HepG2 (cell line): ENCODE results near the gene DENND4B. TPM values are rescaled to one million over a fixed set of nuclear protein-coding genes. Genes with fewer than 3 reads are reported as not detected.
A peak's percentile ranks its signal among the peaks of the same experiment; 100 is the strongest.

Source experiments
- ATAC-seq: fragments of 200-7000 bp; cut with Tn5 transposase; 3 replicates; pipeline ENCODE4 v1.9.1; 2020; ENCODE audit warnings: mild to moderate bottlenecking, moderate library complexity
- BruUV-seq: library from RNA; stranded (reverse); fragments of 400-500 nt; replicated peaks from 2 replicates; lab custom pipeline; 2021; lab: Mats Ljungman, UMichigan
- CTCF ChIA-PET: fragments of 300-600 bp; formaldehyde crosslinking; extraction: SDS; loops from one replicate; lab custom pipeline; 2021; ENCODE audit warnings: low total read pairs, inconsistent platforms, low intra/inter-chr PET ratio; lab: Yijun Ruan, JAX
- POLR2A ChIA-PET: fragments of 350-600 bp; sonication (Branson Sonifier 250); formaldehyde crosslinking; loops from one replicate; lab custom pipeline; 2020; ENCODE audit warnings: antibody characterized with exemption, inconsistent platforms; lab: Yijun Ruan, JAX
- DNase-seq: peaks from one replicate; pipeline ENCODE4 v3.0.0-alpha.2; 2015; ENCODE audit warnings: low spot score
- FAIRE-seq: peaks from 3 replicates; lab custom pipeline; 2011; peaks lifted over from hg19 to GRCh38; lab: Jason Lieb, UNC
- H2AFZ ChIP-seq: one replicate; pipeline ENCODE4 v1.6.1; 2011; ENCODE audit warnings: low read length, inconsistent platforms
- H3K27ac ChIP-seq: fragments of 300-600 bp; 3 replicates; pipeline ENCODE4 v1.8.0; 2011; ENCODE audit warnings: mixed run types, mild to moderate bottlenecking, mixed read lengths, low read length, inconsistent platforms; ENCODE audit not compliant: insufficient read depth; ENCODE audit errors: extremely low read length
- H3K27me3 ChIP-seq, 2 experiments: fragments of 200-600 bp in 1 of 2; 2 replicates in 1 of 2; 3 replicates in 1 of 2; pipeline versions ENCODE4 v1.6.0 to v1.8.0; 2011; ENCODE audit warnings: low read length in 2 of 2, mild to moderate bottlenecking in 2 of 2, moderate library complexity in 2 of 2, inconsistent platforms in 1 of 2; ENCODE audit not compliant: insufficient read depth in 2 of 2, control insufficient read depth in 1 of 2
- H3K36me3 ChIP-seq, 2 experiments: fragments of 200-600 bp in 1 of 2; replicated peaks in 1 of 2; 2 replicates in 1 of 2; 3 replicates in 1 of 2; pipeline versions ENCODE4 v1.5.1 to v1.8.0; 2011; ENCODE audit warnings: low read length in 2 of 2, inconsistent platforms in 1 of 2; ENCODE audit not compliant: insufficient read depth in 2 of 2, control insufficient read depth in 1 of 2
- H3K4me1 ChIP-seq: 2 replicates; pipeline ENCODE4 v1.5.1; 2012; ENCODE audit warnings: low read length, inconsistent platforms; ENCODE audit not compliant: insufficient read depth
- H3K4me2 ChIP-seq: 2 replicates; pipeline ENCODE4 v1.6.0; 2011; ENCODE audit warnings: low read depth, low read length, inconsistent platforms
- H3K4me3 ChIP-seq, 3 experiments: fragments of 200-600 bp in 1 of 3; sonication (generic), shearing (Covaris generic) in 1 of 3; replicated peaks in 1 of 3; 2 replicates each; pipeline ENCODE4 v1.5.1; 2011 to 2016; ENCODE audit warnings: low read length in 3 of 3, inconsistent platforms in 2 of 3, low read depth in 2 of 3, mild to moderate bottlenecking in 2 of 3, control low read depth in 1 of 3, mixed read lengths in 1 of 3; ENCODE audit not compliant: insufficient read depth in 1 of 3
- H3K79me2 ChIP-seq: one replicate; pipeline ENCODE4 v1.6.1; 2011; ENCODE audit warnings: low read length, inconsistent platforms; ENCODE audit not compliant: insufficient read depth
- H3K9ac ChIP-seq: 2 replicates; pipeline ENCODE4 v1.6.0; 2011; ENCODE audit warnings: mild to moderate bottlenecking, low read depth, low read length, inconsistent platforms; ENCODE audit not compliant: insufficient read depth
- H3K9me3 ChIP-seq: 2 replicates; pipeline ENCODE4 v1.5.1; 2012; ENCODE audit warnings: mild to moderate bottlenecking, low read length
- H4K20me1 ChIP-seq: 2 replicates; pipeline ENCODE4 v1.6.0; 2011; ENCODE audit warnings: inconsistent platforms, mild to moderate bottlenecking, low read length, moderate library complexity; ENCODE audit not compliant: insufficient read depth
- KDM3A ChIP-seq: IDR thresholded peaks from 2 replicates; pipeline ENCODE4 v1.6.1; 2018; ENCODE audit warnings: low read depth, missing compliant biosample characterization
- YEATS4 ChIP-seq: sonication (generic); formaldehyde crosslinking; IDR thresholded peaks from 2 replicates; pipeline ENCODE4 v1.4.0; 2020; ENCODE audit warnings: missing genetic modification reagents, borderline replicate concordance
- ZKSCAN8 ChIP-seq: IDR thresholded peaks from 2 replicates; pipeline ENCODE4 v1.6.1; 2016; ENCODE audit warnings: borderline replicate concordance, missing genetic modification reagents, missing compliant biosample characterization
- ZNF678 ChIP-seq: sonication (generic); formaldehyde crosslinking; IDR thresholded peaks from 2 replicates; pipeline ENCODE4 v1.4.0; 2020; ENCODE audit warnings: mild to moderate bottlenecking, missing genetic modification reagents
- ZNF792 ChIP-seq: IDR thresholded peaks from 2 replicates; pipeline ENCODE4 v1.6.1; 2016
- WGBS: methylation state at CpG from one replicate; pipeline ENCODE4 v1.1.6; 2017; ENCODE audit warnings: low lambda C conversion rate; 5-methylcytosine and 5-hydroxymethylcytosine counted together
- in situ Hi-C: cut with HindIII; loops from 2 replicates; pipeline ENCODE4 v1.10.0; 2017; ENCODE audit warnings: low pct_unique_long_range_greater_than_20kb; ENCODE audit not compliant: extremely low pct_ligation_motif_present
- intact Hi-C: fragments of 100-400 bp; cut with micrococcal nuclease; formaldehyde crosslinking; loops from one replicate; pipeline ENCODE4 v1.10.0; 2022; ENCODE audit not compliant: unreplicated experiment
- polyA plus RNA-seq, 8 experiments: library from polyadenylated mRNA; depleted of rRNA in 3 of 8; stranded (reverse) in 7 of 8; unstranded in 1 of 8; fragments of >200 nt; fragmentation: Illumina TruSeq in 4 of 8; extraction: Trizol in 4 of 8; gene quantifications; 2 replicates each; pipeline versions ENCODE4 v1.2.1 to v1.2.3, GENCODE V29; 2011 to 2016; ENCODE audit warnings: low read depth in 4 of 8, missing spikeins in 1 of 8, mixed read lengths in 1 of 8; ENCODE audit not compliant: insufficient read depth in 1 of 8
- total RNA-seq, 5 experiments: library from RNA; depleted of rRNA; stranded (reverse); fragments of >200 nt; fragmentation: Illumina TruSeq; extraction: Trizol; gene quantifications; 2 replicates each; pipeline ENCODE4 v1.2.3, GENCODE V29; 2016; ENCODE audit warnings: low read depth in 1 of 5
- TF ChIP-seq, protein P1 (sequence below): sonication (generic); formaldehyde crosslinking; IDR thresholded peaks from 2 replicates; pipeline ENCODE4 v1.4.0; 2020; ENCODE audit warnings: low read depth, missing genetic modification reagents
- TF ChIP-seq, protein P2 (sequence below): fragments of 450-650 bp; IDR thresholded peaks from 2 replicates; pipeline ENCODE4 v1.6.1; 2017
- TF ChIP-seq, protein P3 (sequence below): sonication (generic); formaldehyde crosslinking; IDR thresholded peaks from 2 replicates; pipeline ENCODE4 v1.9.0; 2021; ENCODE audit warnings: mild to moderate bottlenecking, missing genetic modification reagents

Gene DENND4B
- total and polyA plus RNA-seq, 2 of the 13 experiments (the other 11 are each of a cell fraction or from before 2014, with no cell fraction given), result 15.1 to 20.3 TPM

DNA sequence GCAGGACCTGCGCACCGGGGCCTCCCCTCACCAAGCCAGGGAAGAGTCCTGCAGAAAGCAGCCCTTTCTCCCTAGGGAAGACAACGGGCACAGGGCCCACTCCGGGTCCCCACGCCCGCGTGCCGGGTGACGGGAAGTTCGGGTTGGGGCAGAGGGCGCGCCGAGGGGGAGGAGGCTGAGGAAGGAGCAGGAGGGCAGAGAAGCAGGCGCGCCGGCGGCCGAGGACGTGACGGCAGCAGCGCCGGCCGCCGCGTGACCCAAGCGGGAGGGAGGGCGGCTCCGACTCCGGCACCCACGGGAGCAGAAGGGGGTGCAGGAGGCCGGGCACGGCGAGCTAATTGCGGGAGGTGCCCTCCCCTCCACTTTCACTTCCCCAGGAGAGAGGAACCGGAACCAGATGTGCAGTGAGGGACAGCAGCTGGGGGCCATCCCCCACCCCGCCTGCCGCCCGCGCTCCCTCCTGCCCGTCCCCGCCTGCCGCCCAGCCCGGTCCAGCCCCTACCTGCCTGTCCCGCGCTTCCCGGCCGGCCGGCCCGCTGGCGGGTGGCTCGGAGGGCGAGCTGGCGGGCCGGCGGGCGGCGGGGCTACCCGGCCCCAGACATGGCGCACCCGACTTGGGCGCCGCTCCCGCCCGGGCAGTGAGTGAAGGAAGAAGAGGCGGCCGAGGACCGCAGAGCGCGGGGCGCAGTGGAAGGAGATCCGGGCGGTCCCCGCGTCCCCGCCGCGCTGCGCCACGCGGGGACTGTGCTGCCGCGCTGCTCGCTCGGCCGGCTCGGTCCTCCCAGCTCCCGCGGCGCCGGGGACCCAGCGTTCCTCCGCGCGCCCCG is 510 bp downstream of the DENND4B start (continued):
- no peak for TF ChIP-seq ZNF792 (CRISPR knock-in tag)
- TF ChIP-seq, protein P1, sequence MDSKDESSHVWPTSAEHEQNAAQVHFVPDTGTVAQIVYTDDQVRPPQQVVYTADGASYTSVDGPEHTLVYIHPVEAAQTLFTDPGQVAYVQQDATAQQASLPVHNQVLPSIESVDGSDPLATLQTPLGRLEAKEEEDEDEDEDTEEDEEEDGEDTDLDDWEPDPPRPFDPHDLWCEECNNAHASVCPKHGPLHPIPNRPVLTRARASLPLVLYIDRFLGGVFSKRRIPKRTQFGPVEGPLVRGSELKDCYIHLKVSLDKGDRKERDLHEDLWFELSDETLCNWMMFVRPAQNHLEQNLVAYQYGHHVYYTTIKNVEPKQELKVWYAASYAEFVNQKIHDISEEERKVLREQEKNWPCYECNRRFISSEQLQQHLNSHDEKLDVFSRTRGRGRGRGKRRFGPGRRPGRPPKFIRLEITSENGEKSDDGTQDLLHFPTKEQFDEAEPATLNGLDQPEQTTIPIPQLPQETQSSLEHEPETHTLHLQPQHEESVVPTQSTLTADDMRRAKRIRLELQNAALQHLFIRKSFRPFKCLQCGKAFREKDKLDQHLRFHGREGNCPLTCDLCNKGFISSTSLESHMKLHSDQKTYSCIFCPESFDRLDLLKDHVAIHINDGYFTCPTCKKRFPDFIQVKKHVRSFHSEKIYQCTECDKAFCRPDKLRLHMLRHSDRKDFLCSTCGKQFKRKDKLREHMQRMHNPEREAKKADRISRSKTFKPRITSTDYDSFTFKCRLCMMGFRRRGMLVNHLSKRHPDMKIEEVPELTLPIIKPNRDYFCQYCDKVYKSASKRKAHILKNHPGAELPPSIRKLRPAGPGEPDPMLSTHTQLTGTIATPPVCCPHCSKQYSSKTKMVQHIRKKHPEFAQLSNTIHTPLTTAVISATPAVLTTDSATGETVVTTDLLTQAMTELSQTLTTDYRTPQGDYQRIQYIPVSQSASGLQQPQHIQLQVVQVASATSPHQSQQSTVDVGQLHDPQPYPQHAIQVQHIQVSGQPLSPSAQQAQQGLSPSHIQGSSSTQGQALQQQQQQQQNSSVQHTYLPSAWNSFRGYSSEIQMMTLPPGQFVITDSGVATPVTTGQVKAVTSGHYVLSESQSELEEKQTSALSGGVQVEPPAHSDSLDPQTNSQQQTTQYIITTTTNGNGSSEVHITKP (CRISPR knock-in tag), result no peak
- 0 out of 2 replicates have a peak, but pooled peaks have one; percentile 1 for TF ChIP-seq YEATS4

DNA sequence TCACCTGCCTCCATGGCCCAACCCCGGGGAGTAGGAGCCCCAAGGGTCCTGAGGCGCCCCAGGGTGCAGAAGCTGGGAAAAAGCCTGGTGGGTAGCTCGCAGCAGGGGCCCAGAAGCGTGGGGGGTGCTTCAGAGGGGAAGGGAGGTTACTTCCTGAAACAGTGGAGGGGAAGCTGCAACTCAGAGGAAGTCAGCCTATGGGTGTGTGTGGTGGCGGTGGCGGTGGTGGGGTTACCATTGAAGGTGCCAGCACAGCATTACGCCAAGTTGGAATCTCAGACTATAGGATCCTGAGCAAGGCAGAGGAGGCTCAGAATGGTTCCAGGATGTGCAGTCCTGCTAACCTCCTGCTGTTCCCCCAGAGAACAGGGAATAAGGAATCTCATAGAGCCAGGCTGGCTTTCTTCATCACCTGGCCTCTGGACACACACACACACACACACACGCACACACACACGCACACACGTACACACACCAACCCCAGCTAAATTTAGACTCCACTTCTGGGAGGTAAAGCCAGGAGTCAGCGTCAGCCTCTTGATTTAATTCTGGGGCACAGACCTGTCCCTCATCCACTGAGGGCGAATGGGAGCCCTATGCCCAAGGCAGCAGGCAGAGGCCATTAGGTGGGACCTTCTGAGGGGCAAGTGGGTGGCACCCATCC is 1.3 kb downstream of the DENND4B start:
- BruUV-seq, result no TSS peak
- Histone ChIP-seq H3K36me3 (peaks cover 11 to 49% of the 10 kb centered on the region in 2 experiments; a peak in 4 of 5 replicates), H3K27ac (peak overlapping the region; percentile 71), H3K79me2 (peaks cover 11% of the 10 kb centered on the region), H2AFZ (no peak overlapping the region), H4K20me1 (no peaks in the 10 kb centered on the region), H3K4me3 (peak overlapping the region; percentile 71 to 98 (median 81)), H3K9ac (peak overlapping the region; percentile 82), H3K4me1 (peaks cover 40% of the 10 kb centered on the region), H3K4me2 (peak overlapping the region; percentile 87), H3K9me3 (no peaks in the 10 kb centered on the region), H3K27me3 (no peaks in the 10 kb centered on the region)
- in situ Hi-C loops (loop anchor here (10.0 kb wide), 1 partner anchor 120 kb away; no protein-coding TSS in a partner anchor), intact Hi-C loops (loop anchor here (5.0 kb wide), 1 partner anchor 327 kb away; the partner anchor contains the start of gene HAX1)
- FAIRE-seq, result no peak
- 58% methylated on average over 12 of the region's 12 CpGs for WGBS
- peak; percentile 17 for ATAC-seq
- no peak for DNase-seq
- POLR2A ChIA-PET, result interaction anchor here (1.0 to 5.3 kb wide), 10 partner anchors 9 to 46 kb away, joined by 3 to 43 read pairs (median 18); partner anchors contain the start of genes CREB3L4, CRTC2, GATAD2B and JTB
- CTCF ChIA-PET, result no interaction called here
- TF ChIP-seq ZNF678 (CRISPR knock-in tag) (no peak), ZKSCAN8 (CRISPR knock-in tag) (no peak), KDM3A (CRISPR knock-in tag) (no peak)
- TF ChIP-seq, protein P2, sequence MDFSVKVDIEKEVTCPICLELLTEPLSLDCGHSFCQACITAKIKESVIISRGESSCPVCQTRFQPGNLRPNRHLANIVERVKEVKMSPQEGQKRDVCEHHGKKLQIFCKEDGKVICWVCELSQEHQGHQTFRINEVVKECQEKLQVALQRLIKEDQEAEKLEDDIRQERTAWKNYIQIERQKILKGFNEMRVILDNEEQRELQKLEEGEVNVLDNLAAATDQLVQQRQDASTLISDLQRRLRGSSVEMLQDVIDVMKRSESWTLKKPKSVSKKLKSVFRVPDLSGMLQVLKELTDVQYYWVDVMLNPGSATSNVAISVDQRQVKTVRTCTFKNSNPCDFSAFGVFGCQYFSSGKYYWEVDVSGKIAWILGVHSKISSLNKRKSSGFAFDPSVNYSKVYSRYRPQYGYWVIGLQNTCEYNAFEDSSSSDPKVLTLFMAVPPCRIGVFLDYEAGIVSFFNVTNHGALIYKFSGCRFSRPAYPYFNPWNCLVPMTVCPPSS, result no peak
- TF ChIP-seq, protein P3, sequence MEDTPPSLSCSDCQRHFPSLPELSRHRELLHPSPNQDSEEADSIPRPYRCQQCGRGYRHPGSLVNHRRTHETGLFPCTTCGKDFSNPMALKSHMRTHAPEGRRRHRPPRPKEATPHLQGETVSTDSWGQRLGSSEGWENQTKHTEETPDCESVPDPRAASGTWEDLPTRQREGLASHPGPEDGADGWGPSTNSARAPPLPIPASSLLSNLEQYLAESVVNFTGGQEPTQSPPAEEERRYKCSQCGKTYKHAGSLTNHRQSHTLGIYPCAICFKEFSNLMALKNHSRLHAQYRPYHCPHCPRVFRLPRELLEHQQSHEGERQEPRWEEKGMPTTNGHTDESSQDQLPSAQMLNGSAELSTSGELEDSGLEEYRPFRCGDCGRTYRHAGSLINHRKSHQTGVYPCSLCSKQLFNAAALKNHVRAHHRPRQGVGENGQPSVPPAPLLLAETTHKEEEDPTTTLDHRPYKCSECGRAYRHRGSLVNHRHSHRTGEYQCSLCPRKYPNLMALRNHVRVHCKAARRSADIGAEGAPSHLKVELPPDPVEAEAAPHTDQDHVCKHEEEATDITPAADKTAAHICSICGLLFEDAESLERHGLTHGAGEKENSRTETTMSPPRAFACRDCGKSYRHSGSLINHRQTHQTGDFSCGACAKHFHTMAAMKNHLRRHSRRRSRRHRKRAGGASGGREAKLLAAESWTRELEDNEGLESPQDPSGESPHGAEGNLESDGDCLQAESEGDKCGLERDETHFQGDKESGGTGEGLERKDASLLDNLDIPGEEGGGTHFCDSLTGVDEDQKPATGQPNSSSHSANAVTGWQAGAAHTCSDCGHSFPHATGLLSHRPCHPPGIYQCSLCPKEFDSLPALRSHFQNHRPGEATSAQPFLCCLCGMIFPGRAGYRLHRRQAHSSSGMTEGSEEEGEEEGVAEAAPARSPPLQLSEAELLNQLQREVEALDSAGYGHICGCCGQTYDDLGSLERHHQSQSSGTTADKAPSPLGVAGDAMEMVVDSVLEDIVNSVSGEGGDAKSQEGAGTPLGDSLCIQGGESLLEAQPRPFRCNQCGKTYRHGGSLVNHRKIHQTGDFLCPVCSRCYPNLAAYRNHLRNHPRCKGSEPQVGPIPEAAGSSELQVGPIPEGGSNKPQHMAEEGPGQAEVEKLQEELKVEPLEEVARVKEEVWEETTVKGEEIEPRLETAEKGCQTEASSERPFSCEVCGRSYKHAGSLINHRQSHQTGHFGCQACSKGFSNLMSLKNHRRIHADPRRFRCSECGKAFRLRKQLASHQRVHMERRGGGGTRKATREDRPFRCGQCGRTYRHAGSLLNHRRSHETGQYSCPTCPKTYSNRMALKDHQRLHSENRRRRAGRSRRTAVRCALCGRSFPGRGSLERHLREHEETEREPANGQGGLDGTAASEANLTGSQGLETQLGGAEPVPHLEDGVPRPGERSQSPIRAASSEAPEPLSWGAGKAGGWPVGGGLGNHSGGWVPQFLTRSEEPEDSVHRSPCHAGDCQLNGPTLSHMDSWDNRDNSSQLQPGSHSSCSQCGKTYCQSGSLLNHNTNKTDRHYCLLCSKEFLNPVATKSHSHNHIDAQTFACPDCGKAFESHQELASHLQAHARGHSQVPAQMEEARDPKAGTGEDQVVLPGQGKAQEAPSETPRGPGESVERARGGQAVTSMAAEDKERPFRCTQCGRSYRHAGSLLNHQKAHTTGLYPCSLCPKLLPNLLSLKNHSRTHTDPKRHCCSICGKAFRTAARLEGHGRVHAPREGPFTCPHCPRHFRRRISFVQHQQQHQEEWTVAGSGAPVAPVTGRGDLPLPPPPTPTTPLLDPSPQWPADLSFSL (CRISPR knock-in tag), result peak; percentile 83; the same call in 1 of the 2 replicates
